Left renal cortex interstitium (tissue), 4 donors: ENCODE measurements around the gene CHP2. TPM values are rescaled to one million over a fixed set of nuclear protein-coding genes. Genes with fewer than 3 reads are reported as not detected.
"Not testable (repeated sequence)": the region's sequence is repeated elsewhere in the genome, so short reads cannot be mapped to it uniquely, and the experiment has no call there.

Experiments
- DNase-seq, 4 donors: peaks; one replicate each; pipeline ENCODE4 v3.0.0-alpha.2; 2013; ENCODE audit warnings: low read depth in 4 of 4, low spot score in 2 of 4, missing footprints in 1 of 4
- polyA plus RNA-seq, 4 donors: library from polyadenylated mRNA; unstranded; fragments of 120-200 nt; gene quantifications; one replicate each; pipeline ENCODE4 v1.2.1, GENCODE V29; 2013; ENCODE audit not compliant: insufficient read length in 4 of 4

The CHP2 gene
- polyA plus RNA-seq, 4 donors = 0.56 to 1.8 (median 1.2) TPM

GRCh38 chr16:23742766-23743165 lies 12.1 kb upstream of the CHP2 start:
- no peak for DNase-seq

- DNase-seq = no peak
Measured at GRCh38 chr16:23745263-23745662, 9.6 kb upstream of the CHP2 start.

GRCh38 chr16:23748630-23749029 lies 6.2 kb upstream of the CHP2 start:
- DNase-seq = no peak

GRCh38 chr16:23751053-23751452 lies 3.8 kb upstream of the CHP2 start:
- not testable (repeated sequence) for DNase-seq

GRCh38 chr16:23753908-23754593 lies 775 bp upstream of the CHP2 start:
- no peak for DNase-seq

GRCh38 chr16:23755484-23755809 lies 621 bp downstream of the CHP2 start:
- no peak for DNase-seq

GRCh38 chr16:23757116-23757515 lies 2.3 kb downstream of the CHP2 start:
- DNase-seq = no peak

- no peak for DNase-seq
Measured at GRCh38 chr16:23757937-23758619, 3.3 kb downstream of the CHP2 start.

GRCh38 chr16:23765933-23766332 lies 11.1 kb downstream of the CHP2 start:
- no peak for DNase-seq

- DNase-seq = no peak
Measured at GRCh38 chr16:23768581-23768980, 13.8 kb downstream of the CHP2 start.

GRCh38 chr16:23771027-23771426 lies 16.2 kb downstream of the CHP2 start:
- DNase-seq = no peak

- no peak for DNase-seq
Measured at GRCh38 chr16:23771642-23772041, 16.8 kb downstream of the CHP2 start.

GRCh38 chr16:23773339-23773738 lies 18.5 kb downstream of the CHP2 start:
- DNase-seq = no peak

GRCh38 chr16:23781176-23781575 lies 26.4 kb downstream of the CHP2 start:
- no peak for DNase-seq

- no peak for DNase-seq
Measured at GRCh38 chr16:23784811-23785447, 30.1 kb downstream of the CHP2 start.

- no peak for DNase-seq
Measured at GRCh38 chr16:23785842-23786241, 31.0 kb downstream of the CHP2 start.

- DNase-seq = no peak
Measured at GRCh38 chr16:23786964-23787561, 32.2 kb downstream of the CHP2 start.

- DNase-seq = no peak
Measured at GRCh38 chr16:23788685-23789084, 33.9 kb downstream of the CHP2 start.

- DNase-seq = no peak
Measured at GRCh38 chr16:23795378-23795777, 40.6 kb downstream of the CHP2 start.

- DNase-seq = no peak
Measured at GRCh38 chr16:23796941-23797340, 42.1 kb downstream of the CHP2 start.

- DNase-seq = no peak
Measured at GRCh38 chr16:23801378-23801777, 46.6 kb downstream of the CHP2 start.

GRCh38 chr16:23802776-23803175 lies 48.0 kb downstream of the CHP2 start:
- no peak for DNase-seq
